ENCODE data around the gene EBF3. TPM values are rescaled to one million over a fixed set of nuclear protein-coding genes. Genes with fewer than 3 reads are reported as not detected.

Gene EBF3
- total and polyA plus RNA-seq, 3 donors from 2014 or later, result 4.0 to 7.6 (median 6.0) TPM

GRCh38 chr10:129942019-129942277 lies 22.1 kb downstream of the EBF3 start:
- no peak overlapping the region for H3K27ac ChIP-seq
- intact Hi-C loops (cut with DNase I; ENCODE audit: low total_unique reads), result no loop called here
- no peaks in the 10 kb centered on the region for H3K36me3 ChIP-seq (ENCODE audit: low read depth, missing control alignments)
- H3K9me3 ChIP-seq, result no peaks in the 10 kb centered on the region
- WGBS, 2 donors, result 88 to 96% methylated on average over 4 of the region's 4 CpGs
- DNase-seq, result no peak
- no peak for TF ChIP-seq POLR2A (IDR thresholded peaks at IDR 0.05)
- no peak for TF ChIP-seq CTCF (IDR thresholded peaks at IDR 0.05)
- no peak overlapping the region for H3K4me3 ChIP-seq
- no peaks in the 10 kb centered on the region for H3K27me3 ChIP-seq
- peaks cover 4% of the 10 kb centered on the region for H3K4me1 ChIP-seq

- H3K27me3 ChIP-seq, result no peaks in the 10 kb centered on the region
- H3K4me1 ChIP-seq, result peaks cover 4% of the 10 kb centered on the region
- no peak for TF ChIP-seq POLR2A (IDR thresholded peaks at IDR 0.05)
- no peak for TF ChIP-seq CTCF (IDR thresholded peaks at IDR 0.05)
- H3K27ac ChIP-seq, result no peak overlapping the region
- DNase-seq, result no peak
- intact Hi-C loops (cut with DNase I; ENCODE audit: low total_unique reads), result no loop called here
- H3K4me3 ChIP-seq, result no peak overlapping the region
- no peaks in the 10 kb centered on the region for H3K9me3 ChIP-seq
- no peaks in the 10 kb centered on the region for H3K36me3 ChIP-seq (ENCODE audit: low read depth, missing control alignments)
- 87 to 93% methylated on average over 16 of the region's 16 CpGs for WGBS, 2 donors
Measured at GRCh38 chr10:129941199-129942018, 22.7 kb downstream of the EBF3 start.

GRCh38 chr10:129940617-129941198 lies 23.4 kb downstream of the EBF3 start:
- Histone ChIP-seq H3K36me3 (ENCODE audit: low read depth, missing control alignments) (no peaks in the 10 kb centered on the region), H3K27ac (no peak overlapping the region), H3K27me3 (no peaks in the 10 kb centered on the region), H3K4me1 (no peaks in the 10 kb centered on the region), H3K9me3 (no peaks in the 10 kb centered on the region), H3K4me3 (no peak overlapping the region)
- DNase-seq, result no peak
- 95 to 96% methylated on average over 10 to 11 of the region's 13 CpGs for WGBS, 2 donors
- intact Hi-C loops (cut with DNase I; ENCODE audit: low total_unique reads), result no loop called here
- TF ChIP-seq CTCF (IDR thresholded peaks at IDR 0.05), result no peak
- no peak for TF ChIP-seq POLR2A (IDR thresholded peaks at IDR 0.05)

GRCh38 chr10:129939416-129940275 lies 24.4 kb downstream of the EBF3 start:
- Histone ChIP-seq H3K36me3 (ENCODE audit: low read depth, missing control alignments) (no peaks in the 10 kb centered on the region), H3K4me1 (no peaks in the 10 kb centered on the region), H3K4me3 (no peak overlapping the region), H3K9me3 (no peaks in the 10 kb centered on the region), H3K27me3 (no peaks in the 10 kb centered on the region), H3K27ac (no peak overlapping the region)
- intact Hi-C loops (cut with DNase I; ENCODE audit: low total_unique reads), result no loop called here
- no peak for DNase-seq
- WGBS, 2 donors, result 90 to 93% methylated on average over 22 to 23 of the region's 23 CpGs
- TF ChIP-seq POLR2A (IDR thresholded peaks at IDR 0.05) (no peak), CTCF (IDR thresholded peaks at IDR 0.05) (no peak)
